ENCODE data around the gene LPP. TPM values are rescaled to one million over a fixed set of nuclear protein-coding genes. Genes with fewer than 3 reads are reported as not detected.

LPP gene
- total and polyA plus RNA-seq, 2 of the 13 experiments (the other 11 are each of a cell fraction or from before 2014, with no cell fraction given) = 19.2 to 29.9 TPM

GRCh38 chr3:188352196-188352927 is 198.4 kb downstream of the LPP start:
- Histone ChIP-seq H3K36me3 (replicated peaks in 1 of 2; ENCODE audit: control insufficient read depth in 1 of 2, insufficient read depth in 2 of 2, low read length in 2 of 2) (peaks cover 2 to 4% of the 10 kb centered on the region in 2 experiments; a peak in 3 of 5 replicates), H3K27ac (ENCODE audit: extremely low read length, insufficient read depth, low read length) (no peak overlapping the region), H2AFZ (ENCODE audit: low read length) (no peak overlapping the region), H3K4me1 (ENCODE audit: insufficient read depth, low read length) (peaks cover 27% of the 10 kb centered on the region), H3K4me2 (ENCODE audit: low read depth, low read length) (no peak overlapping the region), H3K27me3 (ENCODE audit: control insufficient read depth in 1 of 2, insufficient read depth in 2 of 2, low read length in 2 of 2) (no peaks in the 10 kb centered on the region), H3K79me2 (ENCODE audit: insufficient read depth, low read length) (peaks cover 2% of the 10 kb centered on the region), H3K9me3 (ENCODE audit: low read length) (no peaks in the 10 kb centered on the region), H4K20me1 (ENCODE audit: insufficient read depth, low read length) (no peaks in the 10 kb centered on the region), H3K4me3 (replicated peaks in 1 of 3; ENCODE audit: insufficient read depth in 1 of 3, low read depth in 2 of 3, low read length in 3 of 3) (no peak overlapping the region), H3K9ac (ENCODE audit: insufficient read depth, low read depth, low read length) (no peak overlapping the region)
- ATAC-seq (no peak), DNase-seq (ENCODE audit: low spot score) (no peak), FAIRE-seq (no peak)
- ChIA-PET CTCF (ENCODE audit: low intra/inter-chr PET ratio, low total read pairs) (no interaction called here), POLR2A (interaction anchor here (0.9 to 1.0 kb wide), 2 partner anchors 28 to 57 kb away, joined by 3 read pairs; no protein-coding TSS in a partner anchor)
- in situ Hi-C loops (cut with HindIII; ENCODE audit: extremely low pct_ligation_motif_present, low pct_unique_long_range_greater_than_20kb) = no loop called here
- BruUV-seq (replicated peaks) = no TSS peak
- intact Hi-C loops (cut with micrococcal nuclease; ENCODE audit: unreplicated experiment) = no loop called here
- WGBS (ENCODE audit: low lambda C conversion rate) = 95% methylated on average over 17 of the region's 18 CpGs
- TF ChIP-seq KAT2B (IDR thresholded peaks at IDR 0.05; ENCODE audit: borderline replicate concordance, low read depth, low read length) (no peak), SMAD1 (CRISPR knock-in tag; IDR thresholded peaks at IDR 0.05; ENCODE audit: borderline replicate concordance, low read depth) (no peak), ZNF430 (CRISPR knock-in tag; IDR thresholded peaks at IDR 0.05) (no peak), HNRNPUL1 (IDR thresholded peaks at IDR 0.05; ENCODE audit: low read depth, low read length) (no peak), MTA3 (CRISPR knock-in tag; IDR thresholded peaks at IDR 0.05) (no peak), AKNA (CRISPR knock-in tag; IDR thresholded peaks at IDR 0.05; ENCODE audit: borderline replicate concordance) (no peak), DRAP1 (CRISPR knock-in tag; IDR thresholded peaks at IDR 0.05) (no peak), KLF15 (CRISPR knock-in tag; IDR thresholded peaks at IDR 0.05; ENCODE audit: borderline replicate concordance) (no peak), ZNF839 (CRISPR knock-in tag; IDR thresholded peaks at IDR 0.05; ENCODE audit: borderline replicate concordance) (no peak), ZNF30 (CRISPR knock-in tag; IDR thresholded peaks at IDR 0.05) (no peak), ZNF639 (CRISPR knock-in tag; conservative IDR thresholded peaks at IDR 0.05) (no peak), ZNF512B (CRISPR knock-in tag; IDR thresholded peaks at IDR 0.05; ENCODE audit: borderline replicate concordance) (no peak)
